Stomach smooth muscle (tissue), 2 donors: ENCODE results near the gene NCAM1.

Source experiments
- H3K27ac ChIP-seq: one replicate; pipeline ENCODE4 v1.7.0; 2013; ENCODE audit warnings: mild to moderate bottlenecking, low read length, inconsistent platforms
- H3K27me3 ChIP-seq, 2 donors: one replicate each; pipeline ENCODE4 v1.7.0; 2013; ENCODE audit warnings: low read length in 2 of 2; ENCODE audit not compliant: insufficient read depth in 2 of 2, control insufficient read depth in 1 of 2
- H3K36me3 ChIP-seq, 2 donors: one replicate each; pipeline ENCODE4 v1.7.0; 2013; ENCODE audit warnings: low read length in 2 of 2; ENCODE audit not compliant: control insufficient read depth in 2 of 2, insufficient read depth in 2 of 2
- H3K4me1 ChIP-seq: one replicate; pipeline ENCODE4 v1.7.0; 2013; ENCODE audit warnings: low read length; ENCODE audit not compliant: control insufficient read depth, insufficient read depth
- H3K4me3 ChIP-seq, 2 donors: one replicate each; pipeline ENCODE4 v1.7.0; 2013; ENCODE audit warnings: low read length in 2 of 2
- H3K9ac ChIP-seq, 2 donors: one replicate each; pipeline ENCODE4 v1.7.0; 2013; ENCODE audit warnings: low read length in 2 of 2, mild to moderate bottlenecking in 1 of 2
- H3K9me3 ChIP-seq, 2 donors: one replicate each; pipeline ENCODE4 v1.7.0; 2013; ENCODE audit warnings: low read length in 2 of 2; ENCODE audit not compliant: control insufficient read depth in 2 of 2
- donor health status: healthy.
- donor health status: Pancreatic carcinoma.

Gene NCAM1

DNA sequence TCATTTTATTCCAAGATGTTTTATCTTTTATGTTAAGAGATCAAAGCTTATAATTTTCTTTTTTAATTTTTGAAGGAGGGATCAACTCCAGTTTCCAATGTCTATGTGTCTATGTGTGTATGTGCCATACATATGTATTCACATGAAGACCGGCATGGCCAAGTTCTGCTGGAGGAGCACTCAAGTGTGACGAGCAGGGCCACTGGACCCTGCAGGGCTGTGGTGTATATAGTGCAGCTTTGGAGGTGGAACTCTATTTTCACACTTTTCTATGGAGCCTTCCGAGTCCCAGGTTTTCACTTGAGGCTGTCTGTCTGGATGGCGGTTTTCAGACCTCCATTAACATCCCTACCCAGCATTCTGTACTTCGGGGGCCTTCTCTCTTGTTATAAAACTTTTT lies 316.7 kb downstream of the NCAM1 start:
- Histone ChIP-seq H3K27ac (no peak overlapping the region), H3K9me3 (no peaks in the 10 kb centered on the region)

DNA sequence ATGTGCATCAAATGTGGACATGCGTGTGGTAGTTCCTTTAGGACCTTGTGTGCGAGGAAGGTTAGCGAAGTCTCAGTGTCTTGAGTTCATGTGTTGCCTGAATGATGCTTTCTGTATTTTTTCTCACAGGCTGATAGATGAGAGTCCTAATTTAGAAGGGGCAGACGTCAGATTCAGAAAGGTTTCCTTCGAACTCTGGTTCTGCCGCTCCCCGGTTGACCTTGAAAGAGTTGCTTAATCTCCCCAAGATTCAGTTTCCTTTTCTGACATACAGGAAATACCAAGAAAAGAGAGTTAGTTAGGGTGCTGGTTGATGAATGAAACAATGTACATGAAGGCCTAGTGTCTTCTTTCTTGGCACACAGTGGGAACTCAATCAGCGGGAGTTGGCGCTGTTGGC lies 317.3 kb downstream of the NCAM1 start:
- Histone ChIP-seq H3K27me3 (no peaks in the 10 kb centered on the region), H3K9me3 (no peaks in the 10 kb centered on the region), H3K27ac (no peak overlapping the region), H3K4me3 (no peak overlapping the region), H3K9ac (no peak overlapping the region), H3K4me1 (no peaks in the 10 kb centered on the region), H3K36me3 (peaks cover 0 to 5% of the 10 kb centered on the region in 2 donors)

More for the DNA sequence above, 316.7 kb downstream of the NCAM1 start:
- peaks cover 0 to 5% of the 10 kb centered on the region in 2 donors for H3K36me3 ChIP-seq
- H3K4me1 ChIP-seq = no peaks in the 10 kb centered on the region
- no peak overlapping the region for H3K9ac ChIP-seq
- H3K4me3 ChIP-seq = no peak overlapping the region
- no peaks in the 10 kb centered on the region for H3K27me3 ChIP-seq

DNA sequence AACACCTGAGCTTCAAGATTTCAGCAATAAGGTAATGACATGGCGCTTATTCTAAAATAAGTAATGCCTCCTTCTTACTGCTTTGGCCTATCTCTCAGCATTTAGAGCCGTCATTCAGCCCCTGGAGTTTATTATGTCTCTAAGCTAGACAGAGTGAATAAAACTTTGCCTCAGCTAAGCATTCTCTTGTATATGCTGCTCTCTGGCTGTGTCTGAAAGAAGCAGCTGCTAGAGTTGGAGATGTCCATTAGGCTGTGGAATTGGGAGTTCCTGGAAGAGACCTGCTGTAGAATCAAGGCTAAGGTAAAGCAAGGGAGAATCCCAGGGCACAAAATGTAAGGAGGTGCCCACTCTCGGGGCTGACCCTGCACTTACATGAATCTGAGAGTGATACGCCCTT lies 317.7 kb downstream of the NCAM1 start:
- no peaks in the 10 kb centered on the region for H3K9me3 ChIP-seq
- no peak overlapping the region for H3K9ac ChIP-seq
- no peak overlapping the region for H3K4me3 ChIP-seq
- H3K27ac ChIP-seq = no peak overlapping the region
- H3K36me3 ChIP-seq = peaks cover 0 to 5% of the 10 kb centered on the region in 2 donors
- no peaks in the 10 kb centered on the region for H3K4me1 ChIP-seq
- no peaks in the 10 kb centered on the region for H3K27me3 ChIP-seq

DNA sequence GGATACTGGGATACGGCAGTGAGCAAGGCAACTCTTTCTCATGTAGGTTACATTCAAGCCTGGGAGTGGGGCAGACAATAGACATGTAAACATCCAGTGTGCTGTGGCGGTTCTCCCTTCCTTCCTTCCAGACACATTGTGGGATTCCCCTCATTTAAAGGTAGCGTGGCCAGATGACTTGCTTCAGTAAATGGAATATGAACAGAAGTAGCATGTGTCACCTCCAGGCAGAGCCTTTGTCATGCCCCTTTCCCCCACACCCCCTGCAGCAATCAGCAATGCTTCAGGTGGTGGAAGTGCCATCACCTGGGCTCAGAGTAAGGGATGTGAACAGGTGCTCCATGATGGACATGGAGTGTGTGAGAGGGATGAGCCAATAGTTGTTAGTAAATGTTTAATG lies 318.4 kb downstream of the NCAM1 start:
- Histone ChIP-seq H3K4me1 (no peaks in the 10 kb centered on the region), H3K36me3 (peaks cover 0 to 5% of the 10 kb centered on the region in 2 donors)

DNA sequence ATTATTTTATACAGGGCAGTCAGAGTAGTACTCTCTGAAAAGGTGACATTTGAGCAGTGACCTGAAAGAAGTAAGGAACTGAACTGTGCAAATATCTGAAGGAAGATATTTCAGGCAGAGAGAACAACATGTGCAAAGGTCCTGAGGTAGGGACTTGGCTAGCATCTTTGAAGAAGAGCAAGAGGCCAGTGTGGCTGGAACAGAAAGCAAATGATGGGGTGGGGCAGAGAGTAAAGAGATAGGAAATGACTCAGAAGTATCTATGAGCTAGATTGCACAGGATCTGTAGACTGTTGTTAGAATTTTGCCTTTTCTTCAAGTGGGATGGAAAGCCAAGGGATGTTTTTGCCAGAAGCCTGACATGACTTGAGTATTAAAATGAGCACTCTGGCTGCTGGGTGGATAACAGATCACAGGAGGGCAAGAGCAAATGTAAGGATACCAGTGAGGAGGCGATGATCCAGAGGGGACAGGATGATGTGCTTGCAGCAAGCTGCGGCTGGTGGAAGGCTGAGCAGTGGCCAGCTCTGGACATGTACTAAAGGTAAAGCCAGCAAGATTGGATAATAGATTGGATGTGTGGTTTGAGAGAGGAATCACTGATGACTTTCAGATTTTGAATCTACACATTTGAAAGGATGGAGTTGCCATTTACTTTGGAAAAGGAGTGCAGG lies 320.0 kb downstream of the NCAM1 start:
- Histone ChIP-seq H3K9me3 (no peaks in the 10 kb centered on the region), H3K27ac (no peak overlapping the region)

More for the DNA sequence above, 318.4 kb downstream of the NCAM1 start:
- no peak overlapping the region for H3K27ac ChIP-seq
- no peak overlapping the region for H3K9ac ChIP-seq
- no peak overlapping the region for H3K4me3 ChIP-seq
- H3K9me3 ChIP-seq = no peaks in the 10 kb centered on the region
- H3K27me3 ChIP-seq = peaks cover 0 to 2% of the 10 kb centered on the region in 2 donors

DNA sequence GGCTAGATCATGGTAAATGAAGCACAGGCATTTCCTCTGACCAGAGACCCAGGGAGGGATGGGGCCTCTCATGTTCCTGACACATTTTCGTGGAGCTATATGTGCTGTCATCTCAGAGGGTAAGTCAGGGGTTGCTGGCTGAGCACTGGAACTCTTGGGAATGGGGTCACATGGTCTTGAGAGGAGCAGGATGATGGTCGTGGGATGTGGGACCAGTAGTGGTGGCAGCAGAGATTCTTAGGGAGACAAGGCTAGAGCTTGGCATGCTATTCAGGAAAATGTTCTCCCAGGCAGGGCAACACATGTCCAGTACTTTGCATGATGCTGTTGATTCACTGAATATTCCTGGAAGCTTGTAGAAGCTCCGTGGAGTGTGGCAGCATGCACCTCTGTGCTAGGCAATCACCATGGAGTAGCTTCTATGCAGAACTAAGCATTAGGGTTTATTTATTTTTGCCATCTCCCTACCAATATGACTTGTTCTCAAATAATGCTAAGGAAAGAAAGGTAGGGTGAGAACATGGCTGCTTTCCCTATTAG lies 321.7 kb downstream of the NCAM1 start:
- Histone ChIP-seq H3K27ac (no peak overlapping the region), H3K4me3 (no peak overlapping the region), H3K4me1 (peaks cover 11% of the 10 kb centered on the region), H3K9ac (no peak overlapping the region), H3K9me3 (no peaks in the 10 kb centered on the region), H3K27me3 (peaks cover 2 to 4% of the 10 kb centered on the region in 2 donors), H3K36me3 (no peaks in the 10 kb centered on the region)

More for the DNA sequence above, 320.0 kb downstream of the NCAM1 start:
- H3K4me3 ChIP-seq = no peak overlapping the region
- no peaks in the 10 kb centered on the region for H3K4me1 ChIP-seq
- H3K36me3 ChIP-seq = peaks cover 0 to 2% of the 10 kb centered on the region in 2 donors
- no peak overlapping the region for H3K9ac ChIP-seq
- H3K27me3 ChIP-seq = peaks cover 2% of the 10 kb centered on the region in 2 donors

DNA sequence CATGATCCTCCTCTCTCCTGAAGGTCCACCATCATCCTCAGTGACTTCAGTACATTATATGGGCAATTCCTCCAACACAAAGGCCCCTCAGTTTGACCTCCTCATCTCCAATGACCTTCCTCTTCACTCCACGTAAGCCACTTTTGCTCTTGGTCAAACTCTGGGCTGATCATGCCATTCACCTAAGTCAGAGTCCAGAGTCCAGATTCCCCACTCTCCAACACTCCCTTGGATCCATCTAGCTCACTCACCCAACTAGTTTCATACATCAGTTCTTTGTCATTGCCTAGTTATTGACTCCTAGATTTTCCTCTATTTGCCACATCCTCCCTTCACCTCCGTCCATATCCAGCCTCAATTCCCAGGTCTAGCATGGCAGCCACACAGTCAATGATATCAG lies 322.7 kb downstream of the NCAM1 start:
- Histone ChIP-seq H3K9me3 (no peaks in the 10 kb centered on the region), H3K9ac (no peak overlapping the region), H3K4me3 (no peak overlapping the region), H3K27me3 (peaks cover 2 to 4% of the 10 kb centered on the region in 2 donors), H3K4me1 (peaks cover 15% of the 10 kb centered on the region), H3K36me3 (no peaks in the 10 kb centered on the region), H3K27ac (no peak overlapping the region)

DNA sequence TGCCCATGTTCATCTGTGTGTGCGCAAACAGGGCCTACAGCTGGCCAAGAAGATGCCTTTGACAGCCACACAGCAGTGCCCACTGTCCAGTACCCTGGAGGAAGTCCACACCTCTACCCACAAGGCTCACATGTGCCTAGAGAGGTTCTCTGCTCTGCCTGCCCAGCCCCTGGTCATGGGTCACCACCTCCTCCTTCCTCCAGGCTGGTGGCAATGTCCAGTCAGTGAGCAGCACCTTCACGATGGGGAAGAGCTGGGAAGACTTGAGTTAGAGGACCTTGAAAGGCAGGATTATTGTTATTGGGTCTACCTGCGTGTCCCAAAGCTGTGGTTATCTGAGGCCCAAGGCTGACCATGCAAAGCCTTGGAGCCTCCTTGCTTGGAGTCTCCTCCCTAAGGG lies 324.8 kb downstream of the NCAM1 start:
- no peak overlapping the region for H3K9ac ChIP-seq
- no peaks in the 10 kb centered on the region for H3K36me3 ChIP-seq
- H3K27me3 ChIP-seq = peaks cover 2 to 4% of the 10 kb centered on the region in 2 donors
- no peak overlapping the region for H3K4me3 ChIP-seq
- H3K4me1 ChIP-seq = peaks cover 15% of the 10 kb centered on the region
- no peak overlapping the region for H3K27ac ChIP-seq
- H3K9me3 ChIP-seq = no peaks in the 10 kb centered on the region

DNA sequence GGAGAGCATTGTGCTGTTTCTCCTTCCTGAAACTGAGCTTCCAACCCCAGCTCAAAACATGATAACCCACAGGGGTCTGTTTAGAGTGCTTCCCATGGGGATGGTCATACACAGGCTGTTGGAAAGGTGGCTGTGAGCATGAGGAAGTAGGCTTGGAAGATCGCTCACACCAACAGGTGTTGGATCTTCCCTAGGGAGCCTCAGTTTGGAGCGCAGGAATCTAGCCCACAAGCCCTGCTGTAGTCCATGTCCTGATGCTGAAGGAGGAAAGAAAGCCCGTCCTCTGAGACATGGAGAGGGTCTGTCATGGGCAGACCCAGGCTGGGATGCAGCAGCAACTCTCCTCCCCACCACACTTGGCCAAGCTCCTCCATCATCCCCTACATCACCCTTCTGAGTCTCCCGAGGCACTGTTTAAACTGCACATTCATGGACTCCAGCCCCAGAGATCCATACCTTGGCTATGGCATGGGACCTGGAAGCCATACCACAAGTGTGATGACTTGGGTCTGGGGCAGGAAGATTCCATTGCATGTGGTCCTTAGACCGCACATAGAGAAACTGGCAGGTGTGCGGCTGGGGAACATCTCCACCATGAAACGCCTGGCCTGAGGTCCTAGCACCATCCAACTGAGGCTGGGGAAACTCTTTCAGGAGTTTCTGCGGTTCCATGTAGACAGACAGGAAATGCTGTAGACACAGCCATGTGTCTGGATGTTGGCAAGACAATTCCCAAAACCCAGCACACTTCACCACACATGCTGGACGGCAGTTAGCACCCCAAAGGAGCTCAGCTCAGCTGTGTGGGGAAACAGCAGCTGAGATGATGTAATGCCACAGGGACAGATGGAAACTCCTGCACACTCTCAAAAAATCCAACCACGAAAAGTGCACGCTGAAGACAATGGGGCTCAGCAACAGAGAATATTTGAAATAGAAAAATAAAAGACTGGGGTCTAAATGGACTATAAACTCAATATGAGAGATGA lies 325.6 kb downstream of the NCAM1 start:
- no peaks in the 10 kb centered on the region for H3K9me3 ChIP-seq

DNA sequence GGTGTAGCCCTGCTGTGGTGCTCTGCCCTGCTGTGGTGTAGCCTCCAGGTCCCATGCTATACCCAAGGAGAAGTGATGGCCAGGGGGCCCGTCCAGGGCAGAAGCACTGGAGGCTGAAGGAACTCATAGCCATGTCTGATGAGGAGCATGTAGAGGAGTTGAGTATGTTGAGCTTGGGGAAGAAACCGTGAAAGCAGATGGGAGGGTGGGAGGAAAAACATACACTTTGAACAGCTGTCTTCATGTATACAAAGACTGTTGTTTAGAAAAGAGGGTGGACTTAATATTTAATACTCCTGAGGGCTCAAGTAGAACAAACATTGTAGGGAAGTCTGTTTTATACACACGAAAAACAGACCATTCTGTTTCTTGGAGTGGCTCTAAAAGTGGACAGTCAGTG lies 326.6 kb downstream of the NCAM1 start:
- Histone ChIP-seq H3K36me3 (no peaks in the 10 kb centered on the region), H3K27me3 (peaks cover 2 to 4% of the 10 kb centered on the region in 2 donors), H3K9ac (no peak overlapping the region), H3K9me3 (no peaks in the 10 kb centered on the region), H3K4me1 (peaks cover 15% of the 10 kb centered on the region), H3K27ac (no peak overlapping the region), H3K4me3 (no peak overlapping the region)

More for the DNA sequence above, 325.6 kb downstream of the NCAM1 start:
- H3K4me1 ChIP-seq = peaks cover 15% of the 10 kb centered on the region
- H3K27ac ChIP-seq = no peak overlapping the region
- H3K36me3 ChIP-seq = no peaks in the 10 kb centered on the region
- H3K9ac ChIP-seq = no peak overlapping the region
- peaks cover 2 to 4% of the 10 kb centered on the region in 2 donors for H3K27me3 ChIP-seq
- H3K4me3 ChIP-seq = no peak overlapping the region
